Upper lobe of left lung (tissue), 6 donors: ENCODE measurements around the gene CDK12. TPM values are rescaled to one million over a fixed set of nuclear protein-coding genes. Genes with fewer than 3 reads are reported as not detected.
"Not testable (repeated sequence)": the region's sequence is repeated elsewhere in the genome, so short reads cannot be mapped to it uniquely, and the experiment has no call there.

Experiments
- ATAC-seq, 2 donors: fragments of 200-7000 bp; cut with Tn5 transposase; one replicate each; pipeline ENCODE4 v1.9.1; 2022; ENCODE audit warnings: mild to moderate bottlenecking in 2 of 2, moderate library complexity in 2 of 2; ENCODE audit not compliant: low FRiP score in 2 of 2
- DNase-seq, 2 donors: peaks; one replicate each; pipeline ENCODE4 v3.0.0-alpha.2; 2019 to 2020
- H3K27ac ChIP-seq, 4 donors: fragments of 200-600 bp; sonication (generic); one replicate each; pipeline ENCODE4 v1.5.1; 2016 to 2019
- H3K27me3 ChIP-seq, 4 donors: fragments of 200-600 bp; sonication (generic); one replicate each; pipeline ENCODE4 v1.5.1; 2017 to 2019
- H3K36me3 ChIP-seq, 4 donors: fragments of 200-600 bp; sonication (generic); one replicate each; pipeline ENCODE4 v1.5.1; 2016 to 2019
- H3K4me1 ChIP-seq, 4 donors: fragments of 200-600 bp; sonication (generic); one replicate each; pipeline ENCODE4 v1.5.1; 2018 to 2019
- H3K4me3 ChIP-seq, 4 donors: fragments of 200-600 bp; sonication (generic); one replicate each; pipeline ENCODE4 v1.5.1; 2017 to 2019; ENCODE audit warnings: mild to moderate bottlenecking in 2 of 4, moderate library complexity in 1 of 4
- H3K9me3 ChIP-seq, 4 donors: fragments of 200-600 bp; sonication (generic); one replicate each; pipeline ENCODE4 v1.5.1; 2018 to 2019
- EP300 ChIP-seq, 4 donors: sonication (generic); formaldehyde crosslinking; IDR thresholded peaks; one replicate each; pipeline ENCODE4 v1.5.1; 2017; ENCODE audit warnings: antibody characterized with exemption in 4 of 4, control low read depth in 2 of 4
- POLR2A ChIP-seq, 4 donors: fragments of 450-650 bp; IDR thresholded peaks; one replicate each; pipeline ENCODE4 v1.5.1; 2016 to 2017; ENCODE audit warnings: antibody characterized with exemption in 4 of 4, mild to moderate bottlenecking in 2 of 4
- POLR2AphosphoS5 ChIP-seq, 2 donors: sonication (generic); formaldehyde crosslinking; IDR thresholded peaks; one replicate each; pipeline ENCODE4 v1.5.1; 2017; ENCODE audit warnings: antibody characterized with exemption in 2 of 2
- WGBS, 2 donors: methylation state at CpG; one replicate each; pipeline ENCODE4 v1.1.5; 2017 to 2018; 5-methylcytosine and 5-hydroxymethylcytosine counted together
- total RNA-seq, 6 donors: library from RNA; depleted of rRNA in 4 of 6; stranded (reverse); fragments of >200 nt in 4 of 6; gene quantifications; one replicate each; pipeline versions ENCODE4 v1.1.0 to v1.2.1, GENCODE V29; 2016 to 2021
- TF ChIP-seq, protein P1 (sequence below), 6 experiments: fragments of 450-650 bp in 4 of 6; fragments of 200-600 bp in 2 of 6; sonication (generic) in 2 of 6; IDR thresholded peaks; one replicate each; pipeline ENCODE4 v1.5.1; 2016 to 2019; ENCODE audit warnings: antibody characterized with exemption in 6 of 6
- donor health status: DM: no; HTN: no; CAD: no; lungs with moderate emphysema.
- donor health status: DM: no; HTN: yes; CAD: no; lungs with severe emphysema.

Gene CDK12
- total RNA-seq, 6 donors from 2014 or later, result 41.2 to 111 (median 52.8) TPM

DNA sequence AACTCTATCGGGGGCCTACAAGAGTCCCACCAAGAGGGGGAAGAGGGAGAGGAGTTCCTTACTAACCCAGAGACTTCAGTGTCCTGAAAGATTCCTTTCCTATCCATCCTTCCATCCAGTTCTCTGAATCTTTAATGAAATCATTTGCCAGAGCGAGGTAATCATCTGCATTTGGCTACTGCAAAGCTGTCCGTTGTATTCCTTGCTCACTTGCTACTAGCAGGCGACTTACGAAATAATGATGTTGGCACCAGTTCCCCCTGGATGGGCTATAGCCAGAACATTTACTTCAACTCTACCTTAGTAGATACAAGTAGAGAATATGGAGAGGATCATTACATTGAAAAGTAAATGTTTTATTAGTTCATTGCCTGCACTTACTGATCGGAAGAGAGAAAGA lies 70.0 kb downstream of the CDK12 start:
- no peaks in the 10 kb centered on the region for H3K9me3 ChIP-seq
- H3K27ac ChIP-seq, result peak overlapping the region in 3 of 4 donors; percentile 0 to 72 (median 7)
- ATAC-seq (no peak), DNase-seq (peak in 1 of 2 donors; percentile 56)
- peaks cover 33 to 69% (median 58%) of the 10 kb centered on the region in 4 donors for H3K4me1 ChIP-seq
- no peak overlapping the region for H3K4me3 ChIP-seq
- peaks cover 5 to 52% (median 22%) of the 10 kb centered on the region in 4 donors for H3K36me3 ChIP-seq
- no peaks in the 10 kb centered on the region for H3K27me3 ChIP-seq
- no peak for TF ChIP-seq POLR2A (IDR thresholded peaks at IDR 0.05)
- TF ChIP-seq POLR2AphosphoS5 (IDR thresholded peaks at IDR 0.05), result no peak
- no peak for TF ChIP-seq EP300 (IDR thresholded peaks at IDR 0.05)
- TF ChIP-seq, protein P1, sequence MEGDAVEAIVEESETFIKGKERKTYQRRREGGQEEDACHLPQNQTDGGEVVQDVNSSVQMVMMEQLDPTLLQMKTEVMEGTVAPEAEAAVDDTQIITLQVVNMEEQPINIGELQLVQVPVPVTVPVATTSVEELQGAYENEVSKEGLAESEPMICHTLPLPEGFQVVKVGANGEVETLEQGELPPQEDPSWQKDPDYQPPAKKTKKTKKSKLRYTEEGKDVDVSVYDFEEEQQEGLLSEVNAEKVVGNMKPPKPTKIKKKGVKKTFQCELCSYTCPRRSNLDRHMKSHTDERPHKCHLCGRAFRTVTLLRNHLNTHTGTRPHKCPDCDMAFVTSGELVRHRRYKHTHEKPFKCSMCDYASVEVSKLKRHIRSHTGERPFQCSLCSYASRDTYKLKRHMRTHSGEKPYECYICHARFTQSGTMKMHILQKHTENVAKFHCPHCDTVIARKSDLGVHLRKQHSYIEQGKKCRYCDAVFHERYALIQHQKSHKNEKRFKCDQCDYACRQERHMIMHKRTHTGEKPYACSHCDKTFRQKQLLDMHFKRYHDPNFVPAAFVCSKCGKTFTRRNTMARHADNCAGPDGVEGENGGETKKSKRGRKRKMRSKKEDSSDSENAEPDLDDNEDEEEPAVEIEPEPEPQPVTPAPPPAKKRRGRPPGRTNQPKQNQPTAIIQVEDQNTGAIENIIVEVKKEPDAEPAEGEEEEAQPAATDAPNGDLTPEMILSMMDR (IDR thresholded peaks at IDR 0.05), result no peak
- 62 to 70% methylated on average over 6 of the region's 6 CpGs for WGBS, 2 donors

- DNase-seq (no peak), ATAC-seq (no peak)
- 65 to 66% methylated on average over 4 of the region's 4 CpGs for WGBS, 2 donors
- Histone ChIP-seq H3K36me3 (peaks cover 0 to 26% (median 9%) of the 10 kb centered on the region in 4 donors), H3K27ac (peak overlapping the region in 3 of 4 donors; percentile 27 to 56 (median 31)), H3K4me1 (peaks cover 37 to 70% (median 57%) of the 10 kb centered on the region in 4 donors), H3K9me3 (no peaks in the 10 kb centered on the region), H3K4me3 (no peak overlapping the region), H3K27me3 (no peaks in the 10 kb centered on the region)
- TF ChIP-seq, protein P1 (IDR thresholded peaks at IDR 0.05), result no peak
- TF ChIP-seq EP300 (IDR thresholded peaks at IDR 0.05) (no peak), POLR2A (IDR thresholded peaks at IDR 0.05) (no peak), POLR2AphosphoS5 (IDR thresholded peaks at IDR 0.05) (no peak)
These were observed 72.6 kb downstream of the CDK12 start for GRCh38 chr17:39533891-39534290.

DNA sequence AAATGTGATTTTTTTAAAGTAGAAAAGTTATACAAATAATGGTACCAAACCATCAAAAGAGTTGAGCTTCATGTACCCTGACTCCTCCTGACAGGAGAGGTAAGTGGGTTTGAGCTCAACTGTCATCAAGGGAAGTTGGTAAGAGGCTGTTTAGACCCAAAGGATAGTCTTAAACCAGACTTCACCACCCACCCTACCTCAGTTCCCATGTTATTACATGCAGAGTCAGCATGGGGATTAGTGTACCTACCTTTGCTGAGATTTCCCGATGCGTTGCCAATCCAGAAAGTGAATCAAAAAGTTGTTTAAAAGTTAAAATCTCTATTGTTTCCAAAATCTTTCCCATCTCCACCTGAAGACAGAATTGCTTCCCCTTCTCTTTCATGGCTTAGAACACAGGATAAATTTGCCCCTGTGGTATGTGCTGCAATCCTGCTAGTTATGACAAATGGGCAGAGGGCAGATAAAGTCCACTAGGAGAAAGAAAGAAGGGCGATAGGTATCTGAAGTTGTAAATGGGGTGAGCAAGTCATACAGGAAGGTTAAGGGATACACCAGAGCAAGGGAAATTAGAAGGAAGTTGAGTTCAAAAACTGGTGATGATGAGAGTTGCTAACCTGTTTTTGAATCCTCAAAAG lies 73.6 kb downstream of the CDK12 start:
- ATAC-seq, result no peak
- TF ChIP-seq EP300 (IDR thresholded peaks at IDR 0.05) (no peak), POLR2AphosphoS5 (IDR thresholded peaks at IDR 0.05) (no peak), POLR2A (IDR thresholded peaks at IDR 0.05) (no peak)
- TF ChIP-seq, protein P1 (IDR thresholded peaks at IDR 0.05), result no peak
- H3K9me3 ChIP-seq, result no peaks in the 10 kb centered on the region
- no peak for DNase-seq
- peaks cover 0 to 19% (median 8%) of the 10 kb centered on the region in 4 donors for H3K36me3 ChIP-seq
- H3K27me3 ChIP-seq, result no peaks in the 10 kb centered on the region
- H3K4me1 ChIP-seq, result peaks cover 40 to 71% (median 55%) of the 10 kb centered on the region in 4 donors
- H3K4me3 ChIP-seq, result no peak overlapping the region
- 87 to 88% methylated on average over 3 of the region's 3 CpGs for WGBS, 2 donors
- peak overlapping the region in 3 of 4 donors; percentile 27 to 56 (median 38) for H3K27ac ChIP-seq

DNA sequence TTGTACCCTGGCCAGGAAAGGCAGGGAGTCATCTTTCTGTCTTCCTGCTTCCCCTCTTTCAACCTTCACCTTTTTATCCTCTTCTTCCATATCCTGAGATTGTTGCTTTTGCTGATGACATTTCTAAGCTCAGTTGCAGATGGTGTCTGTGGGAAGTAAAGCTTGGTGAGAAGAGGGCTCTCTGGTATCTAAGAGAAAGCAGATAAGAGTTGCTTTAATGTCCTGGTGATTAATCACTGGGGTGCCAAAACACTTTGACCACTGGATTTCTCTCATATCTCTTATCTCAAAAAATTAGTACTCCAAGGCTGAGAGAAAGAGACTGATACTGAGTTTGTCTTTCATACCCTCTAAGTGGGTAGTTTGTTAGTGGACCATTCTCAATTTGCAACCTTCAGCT lies 75.2 kb downstream of the CDK12 start:
- H3K4me1 ChIP-seq, result peaks cover 31 to 67% (median 46%) of the 10 kb centered on the region in 4 donors

DNA sequence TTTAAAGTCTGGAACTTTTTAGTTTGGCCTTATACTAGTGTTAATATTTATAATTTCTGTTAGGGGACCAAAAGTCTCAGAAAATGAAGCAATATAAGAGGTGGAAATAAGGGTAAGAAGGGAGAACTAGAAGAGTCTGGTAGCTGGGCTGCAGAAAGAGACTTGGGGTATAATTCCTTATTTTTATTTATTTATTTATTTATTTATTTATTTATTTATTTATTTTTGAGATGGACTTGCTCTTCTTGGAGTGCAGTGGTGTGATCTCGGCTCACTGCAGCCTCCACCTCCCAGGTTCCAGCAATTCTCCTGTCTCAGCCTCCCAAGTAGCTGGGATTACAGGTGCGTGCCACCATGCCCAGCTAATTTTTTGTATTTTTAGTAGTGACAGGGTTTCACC lies 76.1 kb downstream of the CDK12 start:
- not testable (repeated sequence) for H3K9me3 ChIP-seq, H3K27me3 ChIP-seq, ATAC-seq, H3K36me3 ChIP-seq, H3K4me3 ChIP-seq, DNase-seq, H3K27ac ChIP-seq
- 98% methylated on average over 2 of the region's 2 CpGs for WGBS, 2 donors
- H3K4me1 ChIP-seq, result peaks cover 26 to 58% (median 37%) of the 10 kb centered on the region in 4 donors

More for the DNA sequence above, 75.2 kb downstream of the CDK12 start:
- Histone ChIP-seq H3K27me3 (no peaks in the 10 kb centered on the region), H3K9me3 (no peaks in the 10 kb centered on the region), H3K27ac (peak overlapping the region in 1 of 4 donors; percentile 38), H3K4me3 (no peak overlapping the region), H3K36me3 (peaks cover 0 to 6% (median 0%) of the 10 kb centered on the region in 4 donors)
- DNase-seq (no peak), ATAC-seq (no peak)
- TF ChIP-seq EP300 (IDR thresholded peaks at IDR 0.05), result no peak
- TF ChIP-seq POLR2AphosphoS5 (IDR thresholded peaks at IDR 0.05), result no peak
- TF ChIP-seq POLR2A (IDR thresholded peaks at IDR 0.05), result no peak
- TF ChIP-seq, protein P1 (IDR thresholded peaks at IDR 0.05), result no peak
